ENCODE results near the gene WWOX.

The WWOX gene

GRCh38 chr16:79183571-79183970 lies 1084.1 kb downstream of the WWOX start:
- DNase-seq (ENCODE audit: low read depth) = no peak
- Histone ChIP-seq H3K4me1 (ENCODE audit: control insufficient read depth, insufficient read depth, low read length) (peaks cover 35% of the 10 kb centered on the region), H3K36me3 (ENCODE audit: control insufficient read depth, insufficient read depth, low read length, severe bottlenecking) (no peaks in the 10 kb centered on the region), H3K4me3 (ENCODE audit: low read length) (no peak overlapping the region), H3K9me3 (ENCODE audit: control insufficient read depth, low read length) (peaks cover 25% of the 10 kb centered on the region), H3K27me3 (replicated peaks; ENCODE audit: control insufficient read depth, insufficient read depth, low read length) (no peaks in the 10 kb centered on the region), H3K9ac (ENCODE audit: low read length) (no peak overlapping the region)

DNA sequence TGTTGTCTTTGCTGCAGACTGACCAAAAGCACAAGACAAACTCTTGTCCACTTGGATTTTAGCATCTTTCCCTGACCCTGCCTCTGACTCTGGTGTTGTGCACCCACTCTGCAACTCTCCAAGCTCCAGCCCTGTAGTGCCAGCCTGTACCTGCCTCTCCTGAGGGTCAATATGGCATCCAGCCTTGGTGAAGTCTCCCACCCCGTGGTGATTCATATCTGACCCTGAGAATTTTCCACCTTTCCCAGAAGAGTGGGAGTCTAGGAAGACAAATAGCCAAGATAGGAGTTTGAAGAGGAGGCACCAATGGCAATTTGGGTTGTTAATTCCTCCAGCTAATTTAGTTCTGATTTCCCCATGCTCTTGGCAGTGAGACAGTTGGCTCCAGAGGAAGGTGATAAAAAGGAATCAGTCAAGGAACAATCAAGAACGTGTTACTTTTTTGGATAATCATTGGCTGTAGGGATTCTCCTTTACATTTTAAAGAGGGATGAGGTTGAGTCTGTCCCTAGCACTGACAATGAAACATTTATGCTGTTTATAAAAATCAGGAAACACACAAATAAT lies 1085.1 kb downstream of the WWOX start:
- H3K27me3 ChIP-seq (replicated peaks; ENCODE audit: control insufficient read depth, insufficient read depth, low read length) = no peaks in the 10 kb centered on the region
- no peak overlapping the region for H3K4me3 ChIP-seq (ENCODE audit: low read length)
- no peak overlapping the region for H3K9ac ChIP-seq (ENCODE audit: low read length)
- DNase-seq (ENCODE audit: low read depth) = no peak
- no peaks in the 10 kb centered on the region for H3K36me3 ChIP-seq (ENCODE audit: control insufficient read depth, insufficient read depth, low read length, severe bottlenecking)
- H3K4me1 ChIP-seq (ENCODE audit: control insufficient read depth, insufficient read depth, low read length) = peaks cover 35% of the 10 kb centered on the region
- peaks cover 19% of the 10 kb centered on the region for H3K9me3 ChIP-seq (ENCODE audit: control insufficient read depth, low read length)

- H3K27me3 ChIP-seq (replicated peaks; ENCODE audit: control insufficient read depth, insufficient read depth, low read length) = no peaks in the 10 kb centered on the region
- H3K4me3 ChIP-seq (ENCODE audit: low read length) = no peak overlapping the region
- peaks cover 10% of the 10 kb centered on the region for H3K9me3 ChIP-seq (ENCODE audit: control insufficient read depth, low read length)
- peaks cover 35% of the 10 kb centered on the region for H3K4me1 ChIP-seq (ENCODE audit: control insufficient read depth, insufficient read depth, low read length)
- H3K36me3 ChIP-seq (ENCODE audit: control insufficient read depth, insufficient read depth, low read length, severe bottlenecking) = no peaks in the 10 kb centered on the region
- H3K9ac ChIP-seq (ENCODE audit: low read length) = no peak overlapping the region
- no peak for DNase-seq (ENCODE audit: low read depth)
Measured at GRCh38 chr16:79185711-79186110, 1086.3 kb downstream of the WWOX start.

DNA sequence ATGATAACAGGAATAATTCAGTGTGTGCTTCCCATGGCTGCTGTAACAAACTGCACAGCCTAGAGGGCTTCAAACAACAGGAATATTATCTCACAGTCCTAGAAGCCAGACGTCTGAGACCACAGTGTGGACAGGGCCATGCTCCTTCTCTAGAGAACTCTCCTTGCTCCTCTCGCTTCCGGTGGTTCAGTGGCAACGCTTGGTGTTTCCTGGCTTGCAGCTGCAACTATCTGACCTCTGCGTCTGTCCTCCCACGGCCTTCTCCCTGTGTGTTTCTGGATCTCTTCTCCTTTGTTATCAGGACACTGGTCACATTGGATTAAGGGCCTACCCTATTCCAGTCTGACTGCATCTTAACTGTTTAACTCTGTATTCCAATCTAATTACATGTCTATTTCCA lies 1086.7 kb downstream of the WWOX start:
- Histone ChIP-seq H3K9me3 (ENCODE audit: control insufficient read depth, low read length) (peaks cover 5% of the 10 kb centered on the region), H3K36me3 (ENCODE audit: control insufficient read depth, insufficient read depth, low read length, severe bottlenecking) (no peaks in the 10 kb centered on the region), H3K27me3 (replicated peaks; ENCODE audit: control insufficient read depth, insufficient read depth, low read length) (no peaks in the 10 kb centered on the region), H3K9ac (ENCODE audit: low read length) (no peak overlapping the region), H3K4me3 (ENCODE audit: low read length) (no peak overlapping the region), H3K4me1 (ENCODE audit: control insufficient read depth, insufficient read depth, low read length) (peaks cover 33% of the 10 kb centered on the region)
- no peak for DNase-seq (ENCODE audit: low read depth)

GRCh38 chr16:79188115-79188738 lies 1088.8 kb downstream of the WWOX start:
- Histone ChIP-seq H3K4me3 (ENCODE audit: low read length) (no peak overlapping the region), H3K9me3 (ENCODE audit: control insufficient read depth, low read length) (no peaks in the 10 kb centered on the region), H3K9ac (ENCODE audit: low read length) (no peak overlapping the region), H3K27me3 (replicated peaks; ENCODE audit: control insufficient read depth, insufficient read depth, low read length) (no peaks in the 10 kb centered on the region), H3K36me3 (ENCODE audit: control insufficient read depth, insufficient read depth, low read length, severe bottlenecking) (no peaks in the 10 kb centered on the region), H3K4me1 (ENCODE audit: control insufficient read depth, insufficient read depth, low read length) (peaks cover 14% of the 10 kb centered on the region)
- DNase-seq (ENCODE audit: low read depth) = no peak

- H3K9me3 ChIP-seq (ENCODE audit: control insufficient read depth, low read length) = no peaks in the 10 kb centered on the region
- H3K36me3 ChIP-seq (ENCODE audit: control insufficient read depth, insufficient read depth, low read length, severe bottlenecking) = no peaks in the 10 kb centered on the region
- no peak for DNase-seq (ENCODE audit: low read depth)
- no peaks in the 10 kb centered on the region for H3K27me3 ChIP-seq (replicated peaks; ENCODE audit: control insufficient read depth, insufficient read depth, low read length)
- peaks cover 9% of the 10 kb centered on the region for H3K4me1 ChIP-seq (ENCODE audit: control insufficient read depth, insufficient read depth, low read length)
- H3K4me3 ChIP-seq (ENCODE audit: low read length) = no peak overlapping the region
- no peak overlapping the region for H3K9ac ChIP-seq (ENCODE audit: low read length)
Measured at GRCh38 chr16:79188739-79189122, 1089.3 kb downstream of the WWOX start.

DNA sequence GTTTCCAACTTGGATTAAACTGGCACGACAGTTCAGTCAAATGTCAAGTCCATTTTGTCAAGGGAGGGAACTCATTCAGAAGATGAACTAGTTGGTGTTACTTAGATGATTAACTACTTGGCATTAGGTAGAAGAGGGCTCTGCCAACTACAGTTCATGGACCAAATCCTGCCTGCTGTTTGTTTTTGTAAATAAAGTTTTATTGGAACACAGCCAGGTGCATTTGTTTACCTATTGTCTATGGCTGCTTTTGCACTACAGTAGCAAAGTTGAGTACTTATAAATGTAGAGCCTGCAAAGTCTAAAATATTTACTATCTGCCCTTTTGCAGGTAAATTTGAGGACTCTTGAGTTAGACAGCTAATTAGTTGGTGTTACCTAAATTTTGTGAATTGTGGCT lies 1091.1 kb downstream of the WWOX start:
- no peak for DNase-seq (ENCODE audit: low read depth)
- Histone ChIP-seq H3K4me3 (ENCODE audit: low read length) (no peak overlapping the region), H3K27me3 (replicated peaks; ENCODE audit: control insufficient read depth, insufficient read depth, low read length) (peaks cover 6% of the 10 kb centered on the region), H3K9ac (ENCODE audit: low read length) (no peak overlapping the region), H3K36me3 (ENCODE audit: control insufficient read depth, insufficient read depth, low read length, severe bottlenecking) (no peaks in the 10 kb centered on the region), H3K4me1 (ENCODE audit: control insufficient read depth, insufficient read depth, low read length) (no peaks in the 10 kb centered on the region), H3K9me3 (ENCODE audit: control insufficient read depth, low read length) (no peaks in the 10 kb centered on the region)

DNA sequence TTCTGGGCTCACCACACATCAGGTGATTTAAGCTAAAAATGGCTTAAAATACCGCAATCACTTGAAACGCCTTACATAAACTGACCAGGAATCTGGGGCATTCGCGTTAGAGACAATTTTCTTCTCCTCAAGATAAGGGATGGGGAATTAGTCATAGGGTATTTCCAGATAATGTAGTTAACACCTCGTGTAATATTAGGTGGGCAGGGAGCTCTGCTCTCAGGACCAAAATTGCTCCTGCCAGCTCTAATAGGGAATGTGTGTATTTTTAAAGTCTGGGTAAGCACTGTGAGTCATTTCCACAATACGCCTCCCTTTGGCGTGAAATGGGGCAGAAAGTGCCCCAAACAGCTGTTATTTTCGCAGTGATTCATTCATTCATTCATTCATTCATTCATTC lies 1092.5 kb downstream of the WWOX start:
- H3K27me3 ChIP-seq (replicated peaks; ENCODE audit: control insufficient read depth, insufficient read depth, low read length) = peaks cover 8% of the 10 kb centered on the region

DNA sequence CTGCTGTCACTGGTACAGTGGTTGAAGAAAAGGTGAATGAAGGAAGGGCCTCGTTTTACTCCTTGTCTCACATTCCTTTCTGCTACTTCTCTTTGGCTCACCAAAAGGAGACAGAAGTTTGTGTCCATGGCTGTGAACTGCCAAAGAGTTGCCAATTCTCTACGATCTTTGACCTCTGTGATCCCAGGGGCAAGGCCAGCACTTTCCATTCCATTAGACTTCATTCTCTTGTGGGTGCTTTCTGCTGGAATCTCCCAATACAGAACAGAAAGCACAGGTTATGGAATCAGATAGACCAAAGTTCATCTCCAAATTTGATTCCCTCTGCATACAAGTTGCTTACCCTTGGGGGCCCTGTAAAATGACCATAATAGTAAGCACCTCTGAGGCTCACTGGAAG lies 1093.5 kb downstream of the WWOX start:
- Histone ChIP-seq H3K36me3 (ENCODE audit: control insufficient read depth, insufficient read depth, low read length, severe bottlenecking) (no peaks in the 10 kb centered on the region), H3K27me3 (replicated peaks; ENCODE audit: control insufficient read depth, insufficient read depth, low read length) (peaks cover 8% of the 10 kb centered on the region), H3K9ac (ENCODE audit: low read length) (no peak overlapping the region), H3K4me3 (ENCODE audit: low read length) (no peak overlapping the region), H3K4me1 (ENCODE audit: control insufficient read depth, insufficient read depth, low read length) (no peaks in the 10 kb centered on the region), H3K9me3 (ENCODE audit: control insufficient read depth, low read length) (no peaks in the 10 kb centered on the region)
- no peak for DNase-seq (ENCODE audit: low read depth)

More for the DNA sequence above, 1092.5 kb downstream of the WWOX start:
- no peaks in the 10 kb centered on the region for H3K9me3 ChIP-seq (ENCODE audit: control insufficient read depth, low read length)
- no peak overlapping the region for H3K4me3 ChIP-seq (ENCODE audit: low read length)
- DNase-seq (ENCODE audit: low read depth) = no peak
- no peak overlapping the region for H3K9ac ChIP-seq (ENCODE audit: low read length)
- H3K36me3 ChIP-seq (ENCODE audit: control insufficient read depth, insufficient read depth, low read length, severe bottlenecking) = no peaks in the 10 kb centered on the region
- no peaks in the 10 kb centered on the region for H3K4me1 ChIP-seq (ENCODE audit: control insufficient read depth, insufficient read depth, low read length)

GRCh38 chr16:79194291-79194690 lies 1094.8 kb downstream of the WWOX start:
- DNase-seq (ENCODE audit: low read depth) = no peak
- H3K9me3 ChIP-seq (ENCODE audit: control insufficient read depth, low read length) = no peaks in the 10 kb centered on the region
- H3K4me1 ChIP-seq (ENCODE audit: control insufficient read depth, insufficient read depth, low read length) = no peaks in the 10 kb centered on the region
- no peaks in the 10 kb centered on the region for H3K36me3 ChIP-seq (ENCODE audit: control insufficient read depth, insufficient read depth, low read length, severe bottlenecking)
- H3K9ac ChIP-seq (ENCODE audit: low read length) = no peak overlapping the region
- no peak overlapping the region for H3K4me3 ChIP-seq (ENCODE audit: low read length)
- H3K27me3 ChIP-seq (replicated peaks; ENCODE audit: control insufficient read depth, insufficient read depth, low read length) = peaks cover 8% of the 10 kb centered on the region

GRCh38 chr16:79195938-79196337 lies 1096.5 kb downstream of the WWOX start:
- Histone ChIP-seq H3K4me3 (ENCODE audit: low read length) (no peak overlapping the region), H3K4me1 (ENCODE audit: control insufficient read depth, insufficient read depth, low read length) (no peaks in the 10 kb centered on the region), H3K27me3 (replicated peaks; ENCODE audit: control insufficient read depth, insufficient read depth, low read length) (peaks cover 8% of the 10 kb centered on the region), H3K9ac (ENCODE audit: low read length) (no peak overlapping the region), H3K9me3 (ENCODE audit: control insufficient read depth, low read length) (no peaks in the 10 kb centered on the region), H3K36me3 (ENCODE audit: control insufficient read depth, insufficient read depth, low read length, severe bottlenecking) (no peaks in the 10 kb centered on the region)
- no peak for DNase-seq (ENCODE audit: low read depth)

GRCh38 chr16:79201436-79201835 lies 1102.0 kb downstream of the WWOX start:
- H3K9ac ChIP-seq (ENCODE audit: low read length) = no peak overlapping the region
- H3K9me3 ChIP-seq (ENCODE audit: control insufficient read depth, low read length) = no peaks in the 10 kb centered on the region
- no peak for DNase-seq (ENCODE audit: low read depth)
- no peak overlapping the region for H3K4me3 ChIP-seq (ENCODE audit: low read length)
- H3K27me3 ChIP-seq (replicated peaks; ENCODE audit: control insufficient read depth, insufficient read depth, low read length) = no peaks in the 10 kb centered on the region
- H3K4me1 ChIP-seq (ENCODE audit: control insufficient read depth, insufficient read depth, low read length) = no peaks in the 10 kb centered on the region
- H3K36me3 ChIP-seq (ENCODE audit: control insufficient read depth, insufficient read depth, low read length, severe bottlenecking) = no peaks in the 10 kb centered on the region
